ENCODE data around the gene CLIC1. TPM values are rescaled to one million over a fixed set of nuclear protein-coding genes. Genes with fewer than 3 reads are reported as not detected.

Gene CLIC1
- total RNA-seq, 1 experiment from 2014 or later: 432 TPM

DNA sequence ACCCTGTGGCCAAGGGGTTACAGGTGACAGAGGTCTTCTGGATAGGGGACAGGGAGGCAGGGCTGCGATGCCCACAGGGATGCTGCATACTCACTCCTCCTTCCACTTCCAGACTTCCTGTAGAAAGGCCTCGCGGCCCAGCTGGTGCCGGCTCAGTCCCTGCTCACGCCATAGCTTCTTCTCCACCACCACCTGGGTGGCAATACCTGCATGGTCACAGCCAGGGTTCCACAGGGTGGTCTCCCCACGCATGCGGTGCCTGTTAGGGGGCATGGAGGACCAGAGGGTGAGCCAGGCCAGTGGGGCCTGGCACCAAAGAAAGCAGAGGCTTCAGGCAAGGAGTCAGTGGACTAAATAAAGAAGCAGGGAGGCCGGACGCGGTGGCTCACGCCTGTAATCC, 49.1 kb upstream of the CLIC1 start:
- no TSS peak for BruUV-seq (replicated peaks)
- POLR2A ChIA-PET: interaction anchor here (0.8 to 1.2 kb wide), 4 partner anchors 8 to 56 kb away, joined by 3 to 5 read pairs (median 4); partner anchors contain the start of genes HSPA1B and VWA7

DNA sequence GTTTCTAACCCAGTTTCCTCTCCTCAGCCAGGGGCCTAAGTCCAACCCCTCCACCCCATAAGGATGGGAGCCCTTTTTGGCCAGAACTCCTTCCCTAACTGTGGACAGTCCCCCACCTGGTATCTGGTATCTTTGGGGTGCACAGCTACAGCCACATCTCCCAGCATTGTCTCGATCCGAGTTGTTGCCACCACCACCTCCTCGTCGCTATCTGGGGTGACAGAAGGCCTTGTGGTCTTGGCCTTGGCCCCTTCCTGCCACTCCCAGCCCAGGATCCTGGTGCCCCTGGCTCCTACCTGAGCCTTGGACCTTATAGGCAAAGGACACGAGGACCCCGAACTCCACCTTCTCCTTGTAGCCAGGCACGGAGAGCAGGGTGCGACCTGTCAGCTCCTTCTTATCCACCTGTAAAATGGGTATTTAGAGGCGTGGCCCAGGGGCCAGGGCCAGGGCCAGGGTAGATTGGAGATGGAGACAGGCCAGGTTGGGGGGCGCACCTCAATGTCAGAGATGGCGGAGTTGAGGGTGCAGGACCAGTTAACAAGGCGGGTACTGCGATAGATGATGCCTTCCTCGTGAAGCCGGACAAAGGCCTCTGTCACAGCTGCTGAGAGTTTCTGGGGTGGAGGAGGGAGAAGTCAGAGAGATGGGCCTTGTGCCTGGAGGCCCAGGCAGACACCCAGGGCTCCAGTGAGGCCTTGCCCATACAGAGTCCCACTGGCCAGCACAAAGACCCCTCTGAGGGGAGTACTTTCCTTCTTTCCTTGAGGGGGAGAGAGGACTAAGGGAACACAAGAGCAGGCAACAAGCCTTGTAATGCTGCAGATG, 48.0 kb upstream of the CLIC1 start:
- POLR2A ChIA-PET: interaction anchor here (0.8 to 0.9 kb wide), 3 partner anchors 9 to 57 kb away, joined by 3 read pairs; no protein-coding TSS in a partner anchor
- intact Hi-C loops (cut with micrococcal nuclease): no loop called here
- H3K27me3 ChIP-seq (ENCODE audit: insufficient read depth, low read length): no peaks in the 10 kb centered on the region
- no peak overlapping the region for H3K4me3 ChIP-seq (replicated peaks in 1 of 2; ENCODE audit: low read depth in 1 of 2, low read length in 2 of 2)
- H3K9me3 ChIP-seq (ENCODE audit: control insufficient read depth in 1 of 2, insufficient read depth in 1 of 2, low read depth in 1 of 2, low read length in 2 of 2): no peaks in the 10 kb centered on the region
- no peak overlapping the region for H3K27ac ChIP-seq (ENCODE audit: low read depth, low read length)
- H3K4me2 ChIP-seq (ENCODE audit: low read length): no peak overlapping the region
- BruUV-seq (replicated peaks): no TSS peak
- H3K9me2 ChIP-seq (ENCODE audit: insufficient read depth): no peaks in the 10 kb centered on the region
- H3K4me1 ChIP-seq (ENCODE audit: control insufficient read depth in 1 of 2, insufficient read depth in 2 of 2, low read length in 2 of 2): no peaks in the 10 kb centered on the region
- peaks cover 44 to 48% of the 10 kb centered on the region in 2 experiments for H3K36me3 ChIP-seq (ENCODE audit: control insufficient read depth in 1 of 2, insufficient read depth in 2 of 2, low read length in 2 of 2)
- no peak overlapping the region for H2AFZ ChIP-seq (ENCODE audit: low read depth, low read length, poor library complexity, severe bottlenecking)
- peaks cover 16% of the 10 kb centered on the region for H3K79me2 ChIP-seq (ENCODE audit: insufficient read depth, low read length)
- DNase-seq (ENCODE audit: low read depth, low spot score): no peak
- CTCF ChIA-PET: no interaction called here
- H3K9ac ChIP-seq (ENCODE audit: low read length): no peak overlapping the region
- ATAC-seq: no peak
- RAD21 ChIA-PET (ENCODE audit: low non-redundant PET in 1 of 2, low total read pairs in 2 of 2, uncharacterized antibody in 2 of 2, unreplicated experiment in 2 of 2): no interaction called here
- H4K20me1 ChIP-seq (ENCODE audit: insufficient read depth): 0 out of 2 replicates have a peak, but pooled peaks cover 3% of the 10 kb centered on the region
- TF ChIP-seq SRF (IDR thresholded peaks at IDR 0.05; ENCODE audit: low read depth): no peak
- no peak for TF ChIP-seq CBX3 (IDR thresholded peaks at IDR 0.05; ENCODE audit: low read depth)
- no peak for TF ChIP-seq ZFX (IDR thresholded peaks at IDR 0.05)
- no peak for TF ChIP-seq YY1 (IDR thresholded peaks at IDR 0.05; ENCODE audit: extremely low read depth, insufficient replicate concordance, low read depth, low read length)
- no peak for TF ChIP-seq ELF1 (IDR thresholded peaks at IDR 0.05; ENCODE audit: borderline replicate concordance, low read depth)
- no peak for TF ChIP-seq JUND (IDR thresholded peaks at IDR 0.05)
- TF ChIP-seq ZNF274 (IDR thresholded peaks at IDR 0.05; ENCODE audit: low read depth, low read length): no peak
- no peak for TF ChIP-seq CTCF (IDR thresholded peaks at IDR 0.05 in 2 of 3, conservative IDR thresholded peaks at IDR 0.05 in 1 of 3; ENCODE audit: borderline replicate concordance in 1 of 3, insufficient read depth in 1 of 3, low read depth in 2 of 3, low read length in 2 of 3)
- TF ChIP-seq, protein P1, sequence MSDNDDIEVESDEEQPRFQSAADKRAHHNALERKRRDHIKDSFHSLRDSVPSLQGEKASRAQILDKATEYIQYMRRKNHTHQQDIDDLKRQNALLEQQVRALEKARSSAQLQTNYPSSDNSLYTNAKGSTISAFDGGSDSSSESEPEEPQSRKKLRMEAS (IDR thresholded peaks at IDR 0.05): no peak
- no peak for TF ChIP-seq POLR2A (IDR thresholded peaks at IDR 0.05; ENCODE audit: borderline replicate concordance, extremely low read depth, insufficient read depth, insufficient read length)

More for the DNA sequence above, 49.1 kb upstream of the CLIC1 start:
- RAD21 ChIA-PET (ENCODE audit: low non-redundant PET in 1 of 2, low total read pairs in 2 of 2, uncharacterized antibody in 2 of 2, unreplicated experiment in 2 of 2): no interaction called here
- no peak overlapping the region for H3K27ac ChIP-seq (ENCODE audit: low read depth, low read length)
- DNase-seq (ENCODE audit: low read depth, low spot score) (no peak), ATAC-seq (no peak)
- no peaks in the 10 kb centered on the region for H3K9me3 ChIP-seq (ENCODE audit: control insufficient read depth in 1 of 2, insufficient read depth in 1 of 2, low read depth in 1 of 2, low read length in 2 of 2)
- H4K20me1 ChIP-seq (ENCODE audit: insufficient read depth): 0 out of 2 replicates have a peak, but pooled peaks cover 5% of the 10 kb centered on the region
- H3K4me1 ChIP-seq (ENCODE audit: control insufficient read depth in 1 of 2, insufficient read depth in 2 of 2, low read length in 2 of 2): no peaks in the 10 kb centered on the region
- no peak overlapping the region for H3K9ac ChIP-seq (ENCODE audit: low read length)
- peaks cover 45 to 50% of the 10 kb centered on the region in 2 experiments for H3K36me3 ChIP-seq (ENCODE audit: control insufficient read depth in 1 of 2, insufficient read depth in 2 of 2, low read length in 2 of 2)
- TF ChIP-seq SIN3A (IDR thresholded peaks at IDR 0.05; ENCODE audit: low read depth) (no peak), ZNF274 (IDR thresholded peaks at IDR 0.05; ENCODE audit: low read depth, low read length) (no peak), JUND (IDR thresholded peaks at IDR 0.05) (no peak), EGR1 (IDR thresholded peaks at IDR 0.05; ENCODE audit: low read depth) (no peak), ZFX (IDR thresholded peaks at IDR 0.05) (no peak), RAD21 (IDR thresholded peaks at IDR 0.05; ENCODE audit: low read depth) (no peak), FOSL1 (IDR thresholded peaks at IDR 0.05; ENCODE audit: low read depth) (no peak), POLR2A (IDR thresholded peaks at IDR 0.05; ENCODE audit: borderline replicate concordance, extremely low read depth, insufficient read depth, insufficient read length) (no peak), POLR2AphosphoS5 (IDR thresholded peaks at IDR 0.05; ENCODE audit: low read depth, low read length) (no peak), TCF7L2 (IDR thresholded peaks at IDR 0.05; ENCODE audit: borderline replicate concordance, extremely low read depth, insufficient read depth, insufficient read length) (no peak), YY1 (IDR thresholded peaks at IDR 0.05; ENCODE audit: extremely low read depth, insufficient replicate concordance, low read depth, low read length) (no peak), ATF3 (IDR thresholded peaks at IDR 0.05) (no peak), EZH2 (IDR thresholded peaks at IDR 0.05) (no peak)
- CTCF ChIA-PET: no interaction called here
- H3K27me3 ChIP-seq (ENCODE audit: insufficient read depth, low read length): no peaks in the 10 kb centered on the region
- no peak overlapping the region for H3K4me3 ChIP-seq (replicated peaks in 1 of 2; ENCODE audit: low read depth in 1 of 2, low read length in 2 of 2)
- no peaks in the 10 kb centered on the region for H3K9me2 ChIP-seq (ENCODE audit: insufficient read depth)
- no peak overlapping the region for H3K4me2 ChIP-seq (ENCODE audit: low read length)
- H3K79me2 ChIP-seq (ENCODE audit: insufficient read depth, low read length): peaks cover 26% of the 10 kb centered on the region
- H2AFZ ChIP-seq (ENCODE audit: low read depth, low read length, poor library complexity, severe bottlenecking): no peak overlapping the region
- intact Hi-C loops (cut with micrococcal nuclease): no loop called here

Data from HCT116 (cell line).